MM.1S (cell line): ENCODE data around the gene ATP2A3.

Experiments
- CTCF ChIP-seq: fragments of 300-600 bp; sonication (generic); IDR thresholded peaks from 2 replicates; pipeline ENCODE4 v1.5.1; 2016; ENCODE audit warnings: antibody characterized with exemption, low read length, mixed read lengths
- EZH2 ChIP-seq: fragments of 300-600 bp; sonication (generic); optimal IDR thresholded peaks from 2 replicates; pipeline ENCODE3; 2017; ENCODE audit warnings: low read depth, mild to moderate bottlenecking, antibody characterized with exemption, low read length, mixed read lengths
- EZH2phosphoT487 ChIP-seq: fragments of 300-600 bp; sonication (generic); IDR thresholded peaks from 2 replicates; pipeline ENCODE4 v1.6.1; 2018; ENCODE audit warnings: antibody characterized with exemption, low read length

GRCh38 chr17:3926860-3927627 lies 37.2 kb downstream of the ATP2A3 start:
- no peak for TF ChIP-seq CTCF
- no peak for TF ChIP-seq EZH2
- no peak for TF ChIP-seq EZH2phosphoT487
